ENCODE results near the gene LRBA.

- TF ChIP-seq POLR2AphosphoS5 (IDR thresholded peaks at IDR 0.05; ENCODE audit: low read depth, low read length) (no peak), POLR2A (IDR thresholded peaks at IDR 0.05; ENCODE audit: low read depth, low read length) (no peak), TAF1 (IDR thresholded peaks at IDR 0.05; ENCODE audit: low read depth, low read length) (no peak), SPI1 (IDR thresholded peaks at IDR 0.05; ENCODE audit: low read depth, low read length) (no peak), PAX5 (IDR thresholded peaks at IDR 0.05; ENCODE audit: insufficient read depth, low read length, severe bottlenecking) (no peak), POU2F2 (IDR thresholded peaks at IDR 0.05; ENCODE audit: low read depth, low read length) (no peak)
These were observed 161.2 kb downstream of the LRBA start for GRCh38 chr4:150853882-150854281.

All from GM12891 (cell line).